HFFc6 (cell line): ENCODE results near the gene CD300LG. TPM values are rescaled to one million over a fixed set of nuclear protein-coding genes. Genes with fewer than 3 reads are reported as not detected.
"Not testable (repeated sequence)": the region's sequence is repeated elsewhere in the genome, so short reads cannot be mapped to it uniquely, and the experiment has no call there.

Experiments used
- DNase-seq: peaks from one replicate; pipeline ENCODE4 v3.0.0-alpha.2; 2018
- H3K27ac Mint-ChIP-seq: 2 replicates; pipeline ENCODE4 v1.8.0; 2020; ENCODE audit warnings: mild to moderate bottlenecking, mixed read lengths
- H3K27me3 Mint-ChIP-seq: 2 replicates; pipeline ENCODE4 v1.8.0; 2021; ENCODE audit warnings: mild to moderate bottlenecking, moderate library complexity, mixed read lengths; ENCODE audit not compliant: insufficient read depth
- H3K36me3 Mint-ChIP-seq: 2 replicates; pipeline ENCODE4 v1.8.0; 2021; ENCODE audit warnings: low read depth, mixed read lengths
- H3K4me1 Mint-ChIP-seq: 2 replicates; pipeline ENCODE4 v1.8.0; 2020; ENCODE audit warnings: low read depth, mixed read lengths
- H3K4me3 Mint-ChIP-seq: 2 replicates; pipeline ENCODE4 v1.8.0; 2020; ENCODE audit warnings: mild to moderate bottlenecking, moderate library complexity, mixed read lengths
- H3K9me3 Mint-ChIP-seq: 2 replicates; pipeline ENCODE4 v1.8.0; 2020; ENCODE audit warnings: mild to moderate bottlenecking, mixed read lengths
- CTCF ChIP-seq: fragments of 200-600 bp; sonication (generic); IDR thresholded peaks from 2 replicates; pipeline ENCODE4 v1.5.0; 2021; ENCODE audit warnings: antibody characterized with exemption, mild to moderate bottlenecking
- long read RNA-seq: library from polyadenylated mRNA; unstranded; transcript quantifications from one replicate; pipeline ENCODE4 v2.0.0, GENCODE V29; 2019
- total RNA-seq, 6 experiments: library from RNA; stranded (reverse); fragmentation: NEBNext Ultra II Directional; extraction: Animal tissue kit (Norgen Biotek cat#: 25700); gene quantifications; 2 replicates in 1 of 6; 3 replicates in 5 of 6; pipeline ENCODE4 v1.2.3, GENCODE V29; 2021

CD300LG gene
- not detected for total RNA-seq
- long read RNA-seq: 0 reads

GRCh38 chr17:43846963-43847371 lies at the start of gene CD300LG:
Gene CD300LG (plus strand): TSS chr17:43847176. CDS start chr17:43847217, 41 bp downstream.
- Mint-ChIP-seq H3K4me1 (peaks cover 14% of the 10 kb centered on the region), H3K36me3 (no peaks in the 10 kb centered on the region), H3K27me3 (peaks cover 23% of the 10 kb centered on the region), H3K9me3 (no peaks in the 10 kb centered on the region), H3K27ac (no peak within 1 kb of the TSS), H3K4me3 (no peak within 1 kb of the TSS)
- no peak for TF ChIP-seq CTCF
- DNase-seq: no peak

GRCh38 chr17:43798024-43798423 lies 49.0 kb upstream of the CD300LG start:
- not testable (repeated sequence) for H3K4me3 Mint-ChIP-seq, H3K27ac Mint-ChIP-seq

GRCh38 chr17:43799047-43799446 lies 47.9 kb upstream of the CD300LG start:
- Mint-ChIP-seq H3K9me3 (peaks cover 29% of the 10 kb centered on the region), H3K36me3 (peaks cover 24% of the 10 kb centered on the region), H3K4me3 (no peak overlapping the region), H3K27me3 (peaks cover 13% of the 10 kb centered on the region), H3K27ac (no peak overlapping the region), H3K4me1 (peaks cover 14% of the 10 kb centered on the region)
- no peak for TF ChIP-seq CTCF
- no peak for DNase-seq

More at GRCh38 chr17:43798024-43798423, 49.0 kb upstream of the CD300LG start:
- H3K9me3 Mint-ChIP-seq: peaks cover 29% of the 10 kb centered on the region
- H3K4me1 Mint-ChIP-seq, DNase-seq: not testable (repeated sequence)
- H3K27me3 Mint-ChIP-seq: peaks cover 16% of the 10 kb centered on the region
- peaks cover 24% of the 10 kb centered on the region for H3K36me3 Mint-ChIP-seq

- Mint-ChIP-seq H3K4me1 (peaks cover 20% of the 10 kb centered on the region), H3K27me3 (peaks cover 5% of the 10 kb centered on the region; the same call in 1 of the 2 replicates), H3K9me3 (peaks cover 15% of the 10 kb centered on the region), H3K4me3 (no peak overlapping the region), H3K27ac (no peak overlapping the region), H3K36me3 (peaks cover 31% of the 10 kb centered on the region)
- TF ChIP-seq CTCF: no peak
- DNase-seq: no peak
Observed at GRCh38 chr17:43800736-43801135, 46.2 kb upstream of the CD300LG start.

GRCh38 chr17:43801844-43802243 lies 45.1 kb upstream of the CD300LG start:
- H3K4me1 Mint-ChIP-seq: peaks cover 20% of the 10 kb centered on the region
- peaks cover 31% of the 10 kb centered on the region for H3K36me3 Mint-ChIP-seq
- peaks cover 5% of the 10 kb centered on the region; the same call in 1 of the 2 replicates for H3K27me3 Mint-ChIP-seq
- H3K9me3 Mint-ChIP-seq: peaks cover 5% of the 10 kb centered on the region
- no peak overlapping the region for H3K4me3 Mint-ChIP-seq
- DNase-seq: no peak
- TF ChIP-seq CTCF: no peak
- no peak overlapping the region for H3K27ac Mint-ChIP-seq

- Mint-ChIP-seq H3K9me3 (no peaks in the 10 kb centered on the region), H3K4me3 (no peak overlapping the region), H3K27ac (no peak overlapping the region), H3K27me3 (no peaks in the 10 kb centered on the region; the same call in 1 of the 2 replicates), H3K36me3 (peaks cover 25% of the 10 kb centered on the region), H3K4me1 (peaks cover 20% of the 10 kb centered on the region)
- DNase-seq: no peak
- no peak for TF ChIP-seq CTCF
Observed at GRCh38 chr17:43803758-43804157, 43.2 kb upstream of the CD300LG start.
